SK-N-SH (cell line): ENCODE results near the gene CDKAL1. TPM values are rescaled to one million over a fixed set of nuclear protein-coding genes. Genes with fewer than 3 reads are reported as not detected.

Experiments used
- CTCF ChIA-PET: fragments of 300-600, 350-600 bp; formaldehyde crosslinking; extraction: SDS; loops from one replicate; lab custom pipeline; 2021; lab: Yijun Ruan, JAX
- POLR2A ChIA-PET: fragments of 350-600 bp; sonication (Branson Sonifier 250); formaldehyde crosslinking; extraction: SDS; loops from one replicate; lab custom pipeline; 2020; ENCODE audit warnings: antibody characterized with exemption, inconsistent platforms; lab: Yijun Ruan, JAX
- DNase-seq: peaks from one replicate; pipeline ENCODE4 v3.0.0; 2012
- H2AFZ ChIP-seq: fragments of 200-600 bp; sonication (generic); 2 replicates; pipeline ENCODE4 v1.8.1; 2016; ENCODE audit warnings: antibody characterized with exemption, mild to moderate bottlenecking, low read depth
- H3F3A ChIP-seq: fragments of 200-600 bp; sonication (generic); replicated peaks from 2 replicates; pipeline ENCODE3; 2016; ENCODE audit warnings: antibody characterized with exemption, mild to moderate bottlenecking; ENCODE audit not compliant: insufficient read depth
- H3K27ac ChIP-seq, 2 experiments: fragments of 200-500 bp in 1 of 2; fragments of 200-600 bp in 1 of 2; sonication (Bioruptor generic) in 1 of 2; sonication (generic), shearing (Covaris generic) in 1 of 2; 2 replicates each; pipeline versions ENCODE4 v1.5.1 to v1.6.1; 2014 to 2016; ENCODE audit warnings: low read depth in 2 of 2, inconsistent platforms in 1 of 2, low read length in 1 of 2, mild to moderate bottlenecking in 1 of 2, mixed read lengths in 1 of 2
- H3K27me3 ChIP-seq: fragments of 200-600 bp; sonication (generic), shearing (Covaris generic); 2 replicates; pipeline ENCODE4 v1.6.1; 2016; ENCODE audit warnings: mixed run types; ENCODE audit not compliant: insufficient read depth
- H3K36me3 ChIP-seq, 2 experiments: fragments of 200-500 bp in 1 of 2; fragments of 200-600 bp in 1 of 2; sonication (Bioruptor generic) in 1 of 2; sonication (generic) in 1 of 2; replicated peaks in 1 of 2; 2 replicates each; pipeline versions ENCODE3 to v1.5.1; 2014 to 2016; ENCODE audit warnings: low read length in 1 of 2, mild to moderate bottlenecking in 1 of 2; ENCODE audit not compliant: insufficient read depth in 2 of 2, control insufficient read depth in 1 of 2
- H3K4me1 ChIP-seq, 2 experiments: fragments of 200-500 bp in 1 of 2; fragments of 200-600 bp in 1 of 2; sonication (Bioruptor generic) in 1 of 2; sonication (generic), shearing (Covaris generic) in 1 of 2; 2 replicates each; pipeline versions ENCODE4 v1.5.1 to v1.6.1; 2014 to 2016; ENCODE audit warnings: low read depth in 1 of 2, low read length in 1 of 2, mixed run types in 1 of 2; ENCODE audit not compliant: insufficient read depth in 2 of 2, control insufficient read depth in 1 of 2
- H3K4me2 ChIP-seq: fragments of 200-600 bp; sonication (generic), shearing (Covaris generic); 2 replicates; pipeline ENCODE4 v1.6.1; 2017; ENCODE audit warnings: mixed run types
- H3K4me3 ChIP-seq, 2 experiments: fragments of 200-500 bp in 1 of 2; fragments of 200-600 bp in 1 of 2; sonication (Bioruptor generic) in 1 of 2; sonication (generic), shearing (Covaris generic) in 1 of 2; 2 replicates each; pipeline versions ENCODE4 v1.5.1 to v1.8.1; 2014 to 2016; ENCODE audit warnings: low read depth in 2 of 2, inconsistent platforms in 1 of 2, low read length in 1 of 2, mild to moderate bottlenecking in 1 of 2, mixed read lengths in 1 of 2, moderate library complexity in 1 of 2
- H3K79me2 ChIP-seq: fragments of 200-600 bp; sonication (generic); 2 replicates; pipeline ENCODE4 v1.8.1; 2017; ENCODE audit warnings: mild to moderate bottlenecking; ENCODE audit not compliant: insufficient read depth
- H3K9ac ChIP-seq: fragments of 200-600 bp; sonication (generic); 2 replicates; pipeline ENCODE4 v1.6.1; 2017; ENCODE audit warnings: mixed run types
- H3K9me2 ChIP-seq: fragments of 200-600 bp; sonication (generic); 2 replicates; pipeline ENCODE4 v1.6.1; 2017; ENCODE audit warnings: mixed run types
- H3K9me3 ChIP-seq: fragments of 200-600 bp; sonication (generic); 2 replicates; pipeline ENCODE4 v1.6.1; 2017; ENCODE audit warnings: mixed run types, mild to moderate bottlenecking, moderate library complexity
- H4K20me1 ChIP-seq: fragments of 200-600 bp; sonication (generic); 2 replicates; pipeline ENCODE4 v1.6.1; 2017; ENCODE audit warnings: mild to moderate bottlenecking, mixed run types; ENCODE audit not compliant: insufficient read depth
- CHD2 ChIP-seq: fragments of 150-350 bp; IDR thresholded peaks from 2 replicates; pipeline ENCODE4 v1.6.1; 2018; ENCODE audit warnings: low read length; ENCODE audit not compliant: partially characterized antibody
- CTCF ChIP-seq: fragments of 200-600 bp; sonication (generic); IDR thresholded peaks from 2 replicates; pipeline ENCODE4 v1.6.1; 2017; ENCODE audit warnings: antibody characterized with exemption, mild to moderate bottlenecking, moderate library complexity
- ELF1 ChIP-seq: IDR thresholded peaks from 2 replicates; pipeline ENCODE4 v1.4.0; 2012
- EP300 ChIP-seq, 2 experiments: IDR thresholded peaks; 2 replicates each; pipeline versions ENCODE4 v1.4.0 to v1.6.1; 2012; ENCODE audit warnings: borderline replicate concordance in 1 of 2, low read depth in 1 of 2, low read length in 1 of 2
- FOSL2 ChIP-seq: IDR thresholded peaks from 2 replicates; pipeline ENCODE4 v1.4.0; 2012; ENCODE audit warnings: low read depth, mild to moderate bottlenecking, moderate library complexity, borderline replicate concordance
- FOXJ3 ChIP-seq: sonication (generic); formaldehyde crosslinking; IDR thresholded peaks from 2 replicates; pipeline ENCODE4 v1.5.1; 2020; ENCODE audit warnings: mild to moderate bottlenecking, missing genetic modification reagents
- GABPA ChIP-seq: IDR thresholded peaks from 2 replicates; pipeline ENCODE4 v1.4.0; 2012; ENCODE audit warnings: low read depth, mild to moderate bottlenecking
- JUND ChIP-seq: IDR thresholded peaks from 2 replicates; pipeline ENCODE4 v1.4.0; 2012
- MAX ChIP-seq: IDR thresholded peaks from 2 replicates; pipeline ENCODE4 v1.4.0; 2012; ENCODE audit warnings: low read depth
- NFIC ChIP-seq: IDR thresholded peaks from 2 replicates; pipeline ENCODE4 v1.4.0; 2012; ENCODE audit warnings: borderline replicate concordance
- RAD21 ChIP-seq: IDR thresholded peaks from 2 replicates; pipeline ENCODE4 v1.6.1; 2012; ENCODE audit warnings: mild to moderate bottlenecking, low read length
- RCOR1 ChIP-seq: fragments of 150-350 bp; IDR thresholded peaks from 2 replicates; pipeline ENCODE4 v1.6.1; 2017; ENCODE audit warnings: antibody characterized with exemption, low read length
- RFX5 ChIP-seq: IDR thresholded peaks from 2 replicates; pipeline ENCODE4 v1.6.1; 2012; ENCODE audit warnings: mild to moderate bottlenecking, improper control_type of control experiment, low read length
- RXRA ChIP-seq: IDR thresholded peaks from 2 replicates; pipeline ENCODE4 v1.4.0; 2012; ENCODE audit warnings: low read depth, mild to moderate bottlenecking, borderline replicate concordance
- SIN3A ChIP-seq: IDR thresholded peaks from 2 replicates; pipeline ENCODE4 v1.6.1; 2012; ENCODE audit warnings: low read depth, mild to moderate bottlenecking, low read length, moderate library complexity, borderline replicate concordance
- TAF1 ChIP-seq: IDR thresholded peaks from 2 replicates; pipeline ENCODE4 v1.6.1; 2012; ENCODE audit warnings: low read depth, mild to moderate bottlenecking, low read length, moderate library complexity, borderline replicate concordance
- TEAD4 ChIP-seq: IDR thresholded peaks from 2 replicates; pipeline ENCODE4 v1.4.0; 2012; ENCODE audit warnings: mild to moderate bottlenecking, borderline replicate concordance; ENCODE audit not compliant: insufficient read depth
- ZBTB33 ChIP-seq: IDR thresholded peaks from 2 replicates; pipeline ENCODE4 v1.4.0; 2012; ENCODE audit warnings: low read depth, borderline replicate concordance
- WGBS: methylation state at CpG from one replicate; pipeline ENCODE4 v1.1.6; 2017; ENCODE audit warnings: low lambda C conversion rate; 5-methylcytosine and 5-hydroxymethylcytosine counted together
- polyA plus RNA-seq, 3 experiments: library from polyadenylated mRNA; depleted of rRNA; stranded (reverse); fragments of >200 nt; gene quantifications; 2 replicates each; pipeline ENCODE4 v1.2.3, GENCODE V29; 2012

Gene CDKAL1
- polyA plus RNA-seq, 1 of the 3 experiments (the other 2 are of a cell fraction), result 2.6 TPM

GRCh38 chr6:21034345-21034744 lies 500.1 kb downstream of the CDKAL1 start (continued):
- no peak for TF ChIP-seq MAX
- TF ChIP-seq TAF1, result no peak
- TF ChIP-seq JUND, result no peak
- no peak for TF ChIP-seq FOSL2
- TF ChIP-seq RCOR1, result no peak
- no peak for TF ChIP-seq TEAD4
- peak; percentile 15 for TF ChIP-seq CHD2

GRCh38 chr6:21037453-21037852 lies 503.2 kb downstream of the CDKAL1 start:
- H3K27me3 ChIP-seq, result no peaks in the 10 kb centered on the region
- H3K9ac ChIP-seq, result no peak overlapping the region
- no peak for DNase-seq
- CTCF ChIA-PET, result interaction anchor here (0.7 to 1.8 kb wide), 3 partner anchors 17 to 74 kb away, joined by 3 to 4 read pairs (median 3); no protein-coding TSS in a partner anchor
- no peak overlapping the region for H3K4me3 ChIP-seq
- peaks cover 0 to 24% of the 10 kb centered on the region in 2 experiments; a peak in 2 of 4 replicates for H3K4me1 ChIP-seq
- H2AFZ ChIP-seq, result no peak overlapping the region
- no peaks in the 10 kb centered on the region for H3K9me2 ChIP-seq
- no peak overlapping the region; a peak in 1 of 4 replicates for H3K27ac ChIP-seq
- H3K9me3 ChIP-seq, result no peaks in the 10 kb centered on the region
- no peak overlapping the region for H3K4me2 ChIP-seq
- H3F3A ChIP-seq, result peaks cover 8% of the 10 kb centered on the region
- no peaks in the 10 kb centered on the region for H3K79me2 ChIP-seq
- no peak for TF ChIP-seq RAD21
- no peak for TF ChIP-seq FOXJ3 (CRISPR knock-in tag)
- no peak for TF ChIP-seq SIN3A
- no peak for TF ChIP-seq EP300 (IDR thresholded peaks at IDR 0.05; ENCODE audit: borderline replicate concordance in 1 of 2, low read depth in 1 of 2, low read length in 1 of 2)
- no peak for TF ChIP-seq RCOR1
- no peak for TF ChIP-seq GABPA
- TF ChIP-seq CTCF, result no peak
- no peak for TF ChIP-seq TAF1
- TF ChIP-seq ZBTB33, result no peak
- no peak for TF ChIP-seq RXRA
- TF ChIP-seq CHD2, result no peak
- TF ChIP-seq ELF1, result no peak
- no peak for TF ChIP-seq JUND
- TF ChIP-seq RFX5, result no peak
- no peak for TF ChIP-seq NFIC
- TF ChIP-seq FOSL2, result no peak
- TF ChIP-seq, all 33 proteins: peak for 0
- 97% methylated on average over 1 of the region's 1 CpG for WGBS
- Histone ChIP-seq H3K36me3 (no peaks in the 10 kb centered on the region), H4K20me1 (no peaks in the 10 kb centered on the region)
- POLR2A ChIA-PET, result interaction anchor here (0.6 kb wide), 1 partner anchor 551 kb away, joined by 3 read pairs; no protein-coding TSS in a partner anchor
